Adrenal gland (tissue), 12 donors: ENCODE data around the gene RAP1GAP2. TPM values are rescaled to one million over a fixed set of nuclear protein-coding genes. Genes with fewer than 3 reads are reported as not detected.
A peak's percentile ranks its signal among the peaks of the same experiment; 100 is the strongest.

Experiments
- DNase-seq, 7 donors: peaks; one replicate each; pipeline ENCODE4 v3.0.0-alpha.2; 2019 to 2020
- H3K27ac ChIP-seq, 5 donors: fragments of 200-600 bp; sonication (generic) in 4 of 5; 1 replicate in 3 of 5; 2 replicates in 2 of 5; pipeline versions ENCODE4 v1.5.1 to v1.8.0; 2016 to 2020; ENCODE audit warnings: mild to moderate bottlenecking in 1 of 5
- H3K27me3 ChIP-seq: fragments of 200-600 bp; 2 replicates; pipeline ENCODE4 v1.8.0; 2021
- H3K36me3 ChIP-seq, 2 donors: fragments of 200-600 bp; replicated peaks in 1 of 2; 1 replicate in 1 of 2; 2 replicates in 1 of 2; pipeline versions ENCODE4 v1.5.1 to v1.8.0; 2018 to 2022
- H3K4me1 ChIP-seq, 2 donors: fragments of 200-600 bp; replicated peaks in 1 of 2; 1 replicate in 1 of 2; 2 replicates in 1 of 2; pipeline versions ENCODE4 v1.5.1 to v1.8.0; 2018 to 2021
- H3K4me3 ChIP-seq, 4 donors: fragments of 200-600 bp; sonication (generic) in 3 of 4; one replicate each; pipeline ENCODE4 v1.5.1; 2016 to 2018
- H3K9me3 ChIP-seq, 3 donors: fragments of 200-600 bp; sonication (generic) in 1 of 3; replicated peaks in 1 of 3; 1 replicate in 2 of 3; 2 replicates in 1 of 3; pipeline versions ENCODE4 v1.5.1 to v1.8.0; 2016 to 2021
- POLR2A ChIP-seq, 2 donors: fragments of 450-650 bp; IDR thresholded peaks; one replicate each; pipeline ENCODE4 v1.6.1; 2017; ENCODE audit warnings: antibody characterized with exemption in 2 of 2, mild to moderate bottlenecking in 2 of 2, moderate library complexity in 1 of 2
- WGBS, 4 donors: extraction: QIAGEN DNeasy Blood & Tissue Kit in 2 of 4; methylation state at CpG; one replicate each; pipeline versions ENCODE4 v1.1.5 to v1.1.7; 2013 to 2017; 5-methylcytosine and 5-hydroxymethylcytosine counted together
- intact Hi-C, 2 donors: fragments of 100-400 bp; cut with DNase I; formaldehyde crosslinking; loops; one replicate each; pipeline versions ENCODE4 v1.14.1 to v1.15.0; 2022 to 2023
- polyA plus RNA-seq, 3 donors: library from polyadenylated mRNA; stranded (reverse); fragments of 200-250 nt in 2 of 3; fragments of 350-450 nt in 1 of 3; fragmentation: Illumina TruSeq in 1 of 3; extraction: RNeasy Lipid Tissue Mini Kit (QIAGEN cat#74804) in 1 of 3; gene quantifications; one replicate each; pipeline ENCODE4 v1.2.3, GENCODE V29; 2013 to 2014
- total RNA-seq, 9 donors: library from RNA; depleted of rRNA in 4 of 9; stranded (reverse); fragments of >200 nt in 4 of 9; fragments of 120-200 nt in 1 of 9; fragmentation: NEBNext Ultra II Directional in 1 of 9; extraction: Animal tissue kit (Norgen Biotek cat#: 25700) in 1 of 9; gene quantifications; one replicate each; pipeline versions ENCODE4 v1.1.0 to v1.2.4, GENCODE V29; 2013 to 2023
- TF ChIP-seq, protein P1 (sequence below), 6 experiments: fragments of 450-650 bp in 4 of 6; fragments of 200-600 bp in 2 of 6; sonication (generic) in 1 of 6; IDR thresholded peaks; 1 replicate in 5 of 6; 2 replicates in 1 of 6; pipeline versions ENCODE4 v1.5.1 to v1.8.0; 2016 to 2021; ENCODE audit warnings: antibody characterized with exemption in 6 of 6, mild to moderate bottlenecking in 2 of 6, moderate library complexity in 1 of 6
- donor health status: healthy with polysubstance abuse.
- donor health status: Bipolar disorder and iron deficiency.
- donor health status: DM: yes; HTN: yes; CAD: no.
- donor health status: DM: no; HTN: no; CAD: no.
- donor health status: DM: no; HTN: no; CAD: no.
- donor health status: DM: yes; HTN: yes; CAD: no.

Gene RAP1GAP2
- total and polyA plus RNA-seq, 12 donors, result 4.2 to 20.4 (median 6.9) TPM

DNA sequence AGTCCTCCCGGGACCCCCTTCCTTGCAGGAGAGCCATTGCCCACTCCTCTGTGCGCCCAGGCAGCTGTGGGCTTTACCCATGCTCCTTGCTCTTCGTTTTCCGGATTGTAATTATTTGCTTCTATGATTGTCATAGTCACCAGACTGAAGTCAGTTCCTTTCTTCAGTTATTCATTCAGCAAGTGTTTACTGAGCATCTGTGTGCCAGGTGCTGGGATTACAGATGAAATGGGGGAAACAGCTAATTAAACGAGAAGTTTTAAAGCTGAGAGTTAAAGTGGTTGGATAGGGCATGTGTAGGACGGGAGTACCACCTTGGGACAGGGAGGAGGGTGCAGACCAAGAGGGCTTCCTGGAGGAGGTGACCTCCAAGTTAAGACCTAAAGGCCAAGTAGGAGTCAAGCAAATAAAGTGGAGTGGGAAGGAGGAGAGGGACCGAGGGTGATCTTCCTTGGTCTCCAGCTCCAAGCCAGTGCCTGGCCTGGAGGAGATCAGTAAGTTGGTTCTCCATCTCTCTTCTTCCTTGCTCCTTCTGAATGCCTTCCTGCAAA is 140.6 kb downstream of the RAP1GAP2 start:
- no peaks in the 10 kb centered on the region for H3K9me3 ChIP-seq
- H3K27ac ChIP-seq, result no peak overlapping the region
- H3K36me3 ChIP-seq, result no peaks in the 10 kb centered on the region
- no peak for DNase-seq
- H3K4me1 ChIP-seq, result no peaks in the 10 kb centered on the region
- 65 to 84% (median 73%) methylated on average over 7 of the region's 7 CpGs for WGBS, 4 donors
- no peak overlapping the region for H3K4me3 ChIP-seq
- intact Hi-C loops, result no loop called here
- TF ChIP-seq, protein P1, sequence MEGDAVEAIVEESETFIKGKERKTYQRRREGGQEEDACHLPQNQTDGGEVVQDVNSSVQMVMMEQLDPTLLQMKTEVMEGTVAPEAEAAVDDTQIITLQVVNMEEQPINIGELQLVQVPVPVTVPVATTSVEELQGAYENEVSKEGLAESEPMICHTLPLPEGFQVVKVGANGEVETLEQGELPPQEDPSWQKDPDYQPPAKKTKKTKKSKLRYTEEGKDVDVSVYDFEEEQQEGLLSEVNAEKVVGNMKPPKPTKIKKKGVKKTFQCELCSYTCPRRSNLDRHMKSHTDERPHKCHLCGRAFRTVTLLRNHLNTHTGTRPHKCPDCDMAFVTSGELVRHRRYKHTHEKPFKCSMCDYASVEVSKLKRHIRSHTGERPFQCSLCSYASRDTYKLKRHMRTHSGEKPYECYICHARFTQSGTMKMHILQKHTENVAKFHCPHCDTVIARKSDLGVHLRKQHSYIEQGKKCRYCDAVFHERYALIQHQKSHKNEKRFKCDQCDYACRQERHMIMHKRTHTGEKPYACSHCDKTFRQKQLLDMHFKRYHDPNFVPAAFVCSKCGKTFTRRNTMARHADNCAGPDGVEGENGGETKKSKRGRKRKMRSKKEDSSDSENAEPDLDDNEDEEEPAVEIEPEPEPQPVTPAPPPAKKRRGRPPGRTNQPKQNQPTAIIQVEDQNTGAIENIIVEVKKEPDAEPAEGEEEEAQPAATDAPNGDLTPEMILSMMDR (IDR thresholded peaks at IDR 0.05), result no peak
- TF ChIP-seq POLR2A (IDR thresholded peaks at IDR 0.05), result no peak
- no peaks in the 10 kb centered on the region for H3K27me3 ChIP-seq

DNA sequence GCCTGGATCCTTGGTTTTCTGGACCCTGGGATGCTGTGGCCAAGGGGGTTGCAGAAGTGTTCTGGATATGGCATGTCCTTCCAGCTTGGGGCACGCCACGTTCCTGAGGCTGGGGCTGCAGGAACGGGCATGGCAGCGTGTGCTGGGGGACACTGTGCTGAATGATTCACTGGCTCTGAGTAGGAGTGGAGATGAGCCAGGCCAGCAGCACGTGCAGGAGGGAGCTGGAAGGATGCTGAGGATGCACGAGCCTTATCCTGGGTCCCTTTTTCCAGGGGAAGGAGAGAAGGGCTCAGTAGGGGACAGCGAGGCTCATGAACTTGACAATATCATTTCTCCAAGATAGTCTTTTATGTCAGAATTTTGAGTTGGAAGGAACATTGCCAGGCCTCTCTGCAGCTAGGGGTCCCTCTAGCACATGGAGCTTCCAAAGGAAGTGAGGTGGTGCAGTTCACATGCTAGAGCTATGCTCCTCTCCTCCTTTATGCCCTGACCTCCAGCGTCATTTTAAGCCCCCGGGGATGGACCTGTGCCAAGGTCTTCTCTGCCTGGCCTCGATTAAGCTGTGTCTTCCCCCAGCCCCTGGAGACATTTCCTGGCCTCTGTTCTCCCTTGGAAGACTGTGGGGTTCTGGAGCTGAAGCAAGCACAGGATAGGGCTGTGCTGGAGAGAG is 141.2 kb downstream of the RAP1GAP2 start:
- H3K36me3 ChIP-seq, result no peaks in the 10 kb centered on the region

DNA sequence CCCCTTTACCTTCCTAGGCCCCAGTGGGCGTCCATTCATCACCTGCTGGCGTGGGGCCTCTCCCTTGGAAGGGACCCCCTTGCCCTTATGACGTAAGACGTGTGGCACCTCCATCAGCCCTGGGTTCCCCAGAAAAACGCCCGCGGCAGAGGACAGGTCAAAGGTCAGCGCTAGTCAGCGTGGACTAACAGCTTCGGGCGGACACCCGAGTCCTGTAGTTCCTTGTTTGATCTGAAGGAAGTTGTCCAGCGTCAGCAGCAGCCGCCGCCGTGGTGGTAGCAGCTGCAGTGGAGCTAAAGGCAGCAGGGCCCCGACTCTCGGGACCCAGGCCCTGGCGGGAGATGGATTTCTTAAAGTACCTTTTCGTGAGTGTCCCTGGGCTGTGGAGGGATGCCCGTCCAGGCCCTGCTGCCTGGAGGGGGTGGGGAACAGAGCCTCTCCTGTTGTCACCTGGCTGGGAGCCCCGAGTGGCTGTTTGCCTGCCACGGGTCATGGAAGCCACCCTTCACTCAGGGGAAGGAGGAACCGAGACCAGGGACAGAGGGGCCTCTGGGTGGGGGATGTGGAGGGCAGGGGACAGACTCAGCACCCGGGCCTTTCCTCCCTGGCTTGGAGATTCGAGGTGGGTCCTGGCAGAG is 143.6 kb downstream of the RAP1GAP2 start:
- TF ChIP-seq, protein P1 (IDR thresholded peaks at IDR 0.05), result no peak
- TF ChIP-seq POLR2A (IDR thresholded peaks at IDR 0.05), result no peak
- H3K9me3 ChIP-seq, result no peaks in the 10 kb centered on the region
- no peaks in the 10 kb centered on the region for H3K4me1 ChIP-seq
- DNase-seq, result peak in 1 of 7 donors; percentile 16
- no peaks in the 10 kb centered on the region for H3K27me3 ChIP-seq
- no peaks in the 10 kb centered on the region for H3K36me3 ChIP-seq
- intact Hi-C loops, result no loop called here
- H3K4me3 ChIP-seq, result no peak overlapping the region
- WGBS, 4 donors, result 55 to 78% (median 70%) methylated on average over 5 to 26 of the region's 26 CpGs
- H3K27ac ChIP-seq, result peak overlapping the region in 1 of 5 donors; percentile 67

More for the DNA sequence above, 141.2 kb downstream of the RAP1GAP2 start:
- Histone ChIP-seq H3K27me3 (no peaks in the 10 kb centered on the region), H3K4me1 (no peaks in the 10 kb centered on the region), H3K27ac (peak overlapping the region in 1 of 5 donors; percentile 17), H3K4me3 (no peak overlapping the region), H3K9me3 (no peaks in the 10 kb centered on the region)
- WGBS, 4 donors, result 32 to 45% (median 37%) methylated on average over 10 of the region's 10 CpGs
- DNase-seq, result no peak
- intact Hi-C loops, result no loop called here
- TF ChIP-seq, protein P1 (IDR thresholded peaks at IDR 0.05), result no peak
- TF ChIP-seq POLR2A (IDR thresholded peaks at IDR 0.05), result no peak

DNA sequence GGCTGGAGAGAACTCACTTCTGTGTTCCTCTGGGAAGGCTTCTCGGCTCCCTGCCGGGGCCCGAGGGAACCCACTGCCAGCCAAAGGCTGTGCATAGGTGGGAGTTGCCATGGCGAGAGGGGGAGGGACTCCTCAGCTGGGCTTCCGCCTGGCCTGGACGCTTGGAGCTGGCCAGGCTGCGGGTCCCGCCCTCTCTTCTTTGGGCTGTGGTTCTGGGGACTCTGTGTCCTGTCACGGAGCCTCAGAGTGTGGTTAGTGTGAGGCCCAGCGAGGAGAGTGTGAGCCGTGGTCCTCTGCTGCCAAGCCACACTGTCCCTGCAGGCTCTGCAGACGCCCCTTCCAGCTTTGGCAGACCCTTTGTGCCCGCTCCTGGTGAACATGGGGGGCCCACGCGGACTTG is 144.1 kb downstream of the RAP1GAP2 start:
- 57 to 90% (median 67%) methylated on average over 4 to 15 of the region's 15 CpGs for WGBS, 4 donors
- Histone ChIP-seq H3K4me1 (no peaks in the 10 kb centered on the region), H3K9me3 (no peaks in the 10 kb centered on the region), H3K36me3 (no peaks in the 10 kb centered on the region), H3K27ac (peak overlapping the region in 1 of 5 donors; percentile 67), H3K4me3 (no peak overlapping the region), H3K27me3 (no peaks in the 10 kb centered on the region)
- intact Hi-C loops, result no loop called here
- TF ChIP-seq, protein P1 (IDR thresholded peaks at IDR 0.05), result no peak
- no peak for TF ChIP-seq POLR2A (IDR thresholded peaks at IDR 0.05)
- DNase-seq, result peak in 1 of 7 donors; percentile 75
